ENCODE measurements around the gene TUFT1. TPM values are rescaled to one million over a fixed set of nuclear protein-coding genes. Genes with fewer than 3 reads are reported as not detected.
A peak's percentile ranks its signal among the peaks of the same experiment; 100 is the strongest.
"Not testable (repeated sequence)": the region's sequence is repeated elsewhere in the genome, so short reads cannot be mapped to it uniquely, and the experiment has no call there.

The TUFT1 gene
- total RNA-seq, 1 experiment from 2014 or later: 7.9 TPM

GRCh38 chr1:151520359-151520758, 19.8 kb upstream of the TUFT1 start (continued):
- TF ChIP-seq ATF2 (CRISPR knock-in tag; IDR thresholded peaks at IDR 0.05; ENCODE audit: borderline replicate concordance, low read depth) (no peak), ZNF138 (CRISPR knock-in tag; conservative IDR thresholded peaks at IDR 0.05) (no peak), NFATC4 (CRISPR knock-in tag; IDR thresholded peaks at IDR 0.05) (no peak), ZNF396 (CRISPR knock-in tag; IDR thresholded peaks at IDR 0.05; ENCODE audit: borderline replicate concordance) (no peak), ELF4 (CRISPR knock-in tag; IDR thresholded peaks at IDR 0.05; ENCODE audit: low read depth) (no peak), ZSCAN18 (CRISPR knock-in tag; IDR thresholded peaks at IDR 0.05) (no peak)

- H3K27me3 Mint-ChIP-seq (ENCODE audit: low read depth); H3K4me3 Mint-ChIP-seq; DNase-seq (ENCODE audit: low spot score); H3K9me3 Mint-ChIP-seq; H3K27ac Mint-ChIP-seq; ATAC-seq: not testable (repeated sequence)
- Mint-ChIP-seq H3K4me1 (peaks cover 13% of the 10 kb centered on the region), H3K36me3 (peaks cover 66% of the 10 kb centered on the region)
- ChIA-PET CTCF (interaction anchor here (0.6 to 1.8 kb wide), 2 partner anchors 64 to 78 kb away, joined by 4 to 5 read pairs; no protein-coding TSS in a partner anchor), POLR2A (interaction anchor here (0.6 kb wide), 1 partner anchor 107 kb away, joined by 6 read pairs; no protein-coding TSS in a partner anchor)
Observed at GRCh38 chr1:151522427-151522826, 17.7 kb upstream of the TUFT1 start.

- Mint-ChIP-seq H3K36me3 (peaks cover 68% of the 10 kb centered on the region), H3K4me1 (peaks cover 13% of the 10 kb centered on the region), H3K27me3 (ENCODE audit: low read depth) (no peaks in the 10 kb centered on the region), H3K9me3 (no peaks in the 10 kb centered on the region), H3K4me3 (no peak overlapping the region), H3K27ac (no peak overlapping the region)
- CTCF ChIA-PET: interaction anchor here (1.8 kb wide), 1 partner anchor 79 kb away, joined by 5 read pairs; no protein-coding TSS in a partner anchor
- DNase-seq (ENCODE audit: low spot score) (no peak), ATAC-seq (peak; percentile 52)
- POLR2A ChIA-PET: no interaction called here
- TF ChIP-seq HMGXB4 (CRISPR knock-in tag; IDR thresholded peaks at IDR 0.05) (no peak), ESRRA (CRISPR knock-in tag; IDR thresholded peaks at IDR 0.05; ENCODE audit: borderline replicate concordance) (no peak), FOXK1 (CRISPR knock-in tag; IDR thresholded peaks at IDR 0.05) (no peak), ZNF232 (CRISPR knock-in tag; IDR thresholded peaks at IDR 0.05) (no peak), NFATC4 (CRISPR knock-in tag; IDR thresholded peaks at IDR 0.05) (no peak), ATF1 (CRISPR knock-in tag; IDR thresholded peaks at IDR 0.05) (no peak)
Observed at GRCh38 chr1:151523326-151523725, 16.8 kb upstream of the TUFT1 start.

GRCh38 chr1:151524736-151525135, 15.4 kb upstream of the TUFT1 start:
- peaks cover 66% of the 10 kb centered on the region for H3K36me3 Mint-ChIP-seq
- TF ChIP-seq CREB1 (CRISPR knock-in tag; IDR thresholded peaks at IDR 0.05) (no peak), KAT7 (CRISPR knock-in tag; IDR thresholded peaks at IDR 0.05; ENCODE audit: borderline replicate concordance) (no peak), PRDM15 (CRISPR knock-in tag; IDR thresholded peaks at IDR 0.05) (no peak), TCF7 (CRISPR knock-in tag; IDR thresholded peaks at IDR 0.05; ENCODE audit: low read depth) (no peak), TEAD1 (CRISPR knock-in tag; IDR thresholded peaks at IDR 0.05) (no peak), NR1H2 (CRISPR knock-in tag; IDR thresholded peaks at IDR 0.05) (no peak), HMGA2 (CRISPR knock-in tag; IDR thresholded peaks at IDR 0.05) (no peak), HMGXB4 (CRISPR knock-in tag; IDR thresholded peaks at IDR 0.05) (no peak), ZMAT4 (CRISPR knock-in tag; IDR thresholded peaks at IDR 0.05) (no peak), ZNF317 (CRISPR knock-in tag; IDR thresholded peaks at IDR 0.05; ENCODE audit: borderline replicate concordance, low read depth) (no peak)

More at GRCh38 chr1:151524736-151525135, 15.4 kb upstream of the TUFT1 start:
- H3K9me3 Mint-ChIP-seq: no peaks in the 10 kb centered on the region
- H3K27ac Mint-ChIP-seq: peak overlapping the region; percentile 27; the same call in 1 of the 2 replicates
- ChIA-PET CTCF (no interaction called here), POLR2A (interaction anchor here (1.2 kb wide), 1 partner anchor 15 kb away, joined by 3 read pairs; no protein-coding TSS in a partner anchor)
- H3K4me1 Mint-ChIP-seq: peaks cover 13% of the 10 kb centered on the region
- no peaks in the 10 kb centered on the region for H3K27me3 Mint-ChIP-seq (ENCODE audit: low read depth)
- no peak for ATAC-seq
- DNase-seq (ENCODE audit: low spot score): no peak
- no peak overlapping the region for H3K4me3 Mint-ChIP-seq

Data from WTC11 (cell line).